Breast epithelium (tissue), 4 donors: ENCODE data around the gene EIF3L. TPM values are rescaled to one million over a fixed set of nuclear protein-coding genes. Genes with fewer than 3 reads are reported as not detected.

Source experiments
- DNase-seq, 2 donors: peaks; one replicate each; pipeline ENCODE4 v3.0.0-alpha.2; 2019; ENCODE audit warnings: low spot score in 2 of 2
- H3K27ac ChIP-seq, 2 donors: fragments of 200-600 bp; sonication (generic) in 1 of 2; one replicate each; pipeline ENCODE4 v1.5.1; 2016 to 2019; ENCODE audit warnings: mild to moderate bottlenecking in 1 of 2
- H3K27me3 ChIP-seq, 2 donors: fragments of 200-600 bp; sonication (generic) in 1 of 2; one replicate each; pipeline versions ENCODE4 v1.5.1 to v1.6.0; 2017 to 2019; ENCODE audit warnings: control low read depth in 1 of 2, mild to moderate bottlenecking in 1 of 2
- H3K36me3 ChIP-seq: fragments of 200-600 bp; one replicate; pipeline ENCODE4 v1.5.1; 2019
- H3K4me1 ChIP-seq, 2 donors: fragments of 200-600 bp; sonication (generic); one replicate each; pipeline ENCODE4 v1.5.1; 2016 to 2019; ENCODE audit warnings: control low read depth in 1 of 2
- H3K4me3 ChIP-seq, 3 donors: fragments of 200-600 bp; sonication (generic); 1 replicate in 2 of 3; 2 replicates in 1 of 3; pipeline ENCODE4 v1.5.1; 2016 to 2019; ENCODE audit warnings: mild to moderate bottlenecking in 3 of 3, moderate library complexity in 2 of 3
- H3K9me3 ChIP-seq, 2 donors: fragments of 200-600 bp; sonication (generic) in 1 of 2; one replicate each; pipeline ENCODE4 v1.5.1; 2016 to 2019; ENCODE audit warnings: control low read depth in 1 of 2
- POLR2A ChIP-seq: fragments of 450-650 bp; IDR thresholded peaks from one replicate; pipeline ENCODE4 v1.6.1; 2016; ENCODE audit warnings: antibody characterized with exemption, mild to moderate bottlenecking, moderate library complexity
- POLR2AphosphoS5 ChIP-seq, 3 donors: sonication (generic); formaldehyde crosslinking; IDR thresholded peaks; one replicate each; pipeline ENCODE4 v1.6.1; 2017; ENCODE audit warnings: antibody characterized with exemption in 3 of 3
- intact Hi-C: fragments of 100-400 bp; cut with DNase I; formaldehyde crosslinking; loops from one replicate; pipeline ENCODE4 v1.15.1; 2023; ENCODE audit warnings: low total_unique reads
- total RNA-seq, 3 donors: library from RNA; depleted of rRNA; stranded (reverse); fragments of >200 nt; gene quantifications; one replicate each; pipeline ENCODE4 v1.1.0, GENCODE V29; 2016
- TF ChIP-seq, protein P1 (sequence below), 3 donors: fragments of 450-650 bp; IDR thresholded peaks; one replicate each; pipeline ENCODE4 v1.5.1; 2016 to 2017; ENCODE audit warnings: antibody characterized with exemption in 3 of 3, mild to moderate bottlenecking in 3 of 3, moderate library complexity in 3 of 3

EIF3L gene
- total RNA-seq, 3 donors from 2014 or later, result 471 to 569 (median 490) TPM

DNA sequence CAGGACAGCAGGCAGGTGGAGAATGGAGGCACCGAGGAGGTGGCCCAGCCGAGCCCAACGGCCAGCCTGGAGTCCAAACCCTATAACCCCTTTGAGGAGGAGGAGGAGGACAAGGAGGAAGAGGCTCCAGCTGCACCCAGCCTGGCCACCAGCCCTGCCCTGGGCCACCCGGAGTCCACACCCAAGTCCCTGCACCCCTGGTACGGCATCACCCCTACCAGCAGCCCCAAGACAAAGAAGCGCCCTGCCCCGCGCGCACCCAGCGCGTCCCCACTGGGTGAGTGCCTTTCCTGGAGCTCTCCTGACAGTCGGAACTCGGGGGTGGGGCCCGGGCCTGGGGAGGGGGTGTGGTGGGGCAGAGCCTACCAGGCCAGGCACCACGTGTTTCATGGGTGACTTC is 76.5 kb downstream of the EIF3L start:
- intact Hi-C loops, result no loop called here
- Histone ChIP-seq H3K27me3 (no peaks in the 10 kb centered on the region), H3K4me1 (no peaks in the 10 kb centered on the region), H3K27ac (no peak overlapping the region), H3K36me3 (peaks cover 8% of the 10 kb centered on the region), H3K4me3 (no peak overlapping the region), H3K9me3 (no peaks in the 10 kb centered on the region)
- TF ChIP-seq POLR2AphosphoS5 (IDR thresholded peaks at IDR 0.05) (no peak), POLR2A (no peak)
- TF ChIP-seq, protein P1, sequence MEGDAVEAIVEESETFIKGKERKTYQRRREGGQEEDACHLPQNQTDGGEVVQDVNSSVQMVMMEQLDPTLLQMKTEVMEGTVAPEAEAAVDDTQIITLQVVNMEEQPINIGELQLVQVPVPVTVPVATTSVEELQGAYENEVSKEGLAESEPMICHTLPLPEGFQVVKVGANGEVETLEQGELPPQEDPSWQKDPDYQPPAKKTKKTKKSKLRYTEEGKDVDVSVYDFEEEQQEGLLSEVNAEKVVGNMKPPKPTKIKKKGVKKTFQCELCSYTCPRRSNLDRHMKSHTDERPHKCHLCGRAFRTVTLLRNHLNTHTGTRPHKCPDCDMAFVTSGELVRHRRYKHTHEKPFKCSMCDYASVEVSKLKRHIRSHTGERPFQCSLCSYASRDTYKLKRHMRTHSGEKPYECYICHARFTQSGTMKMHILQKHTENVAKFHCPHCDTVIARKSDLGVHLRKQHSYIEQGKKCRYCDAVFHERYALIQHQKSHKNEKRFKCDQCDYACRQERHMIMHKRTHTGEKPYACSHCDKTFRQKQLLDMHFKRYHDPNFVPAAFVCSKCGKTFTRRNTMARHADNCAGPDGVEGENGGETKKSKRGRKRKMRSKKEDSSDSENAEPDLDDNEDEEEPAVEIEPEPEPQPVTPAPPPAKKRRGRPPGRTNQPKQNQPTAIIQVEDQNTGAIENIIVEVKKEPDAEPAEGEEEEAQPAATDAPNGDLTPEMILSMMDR (IDR thresholded peaks at IDR 0.05), result no peak
- no peak for DNase-seq

- H3K27ac ChIP-seq, result no peak overlapping the region
- no peak for DNase-seq
- intact Hi-C loops, result no loop called here
- H3K4me1 ChIP-seq, result no peaks in the 10 kb centered on the region
- H3K9me3 ChIP-seq, result no peaks in the 10 kb centered on the region
- H3K4me3 ChIP-seq, result no peak overlapping the region
- TF ChIP-seq POLR2A (no peak), POLR2AphosphoS5 (IDR thresholded peaks at IDR 0.05) (no peak)
- TF ChIP-seq, protein P1 (IDR thresholded peaks at IDR 0.05), result no peak
- H3K27me3 ChIP-seq, result no peaks in the 10 kb centered on the region
- H3K36me3 ChIP-seq, result peaks cover 8% of the 10 kb centered on the region
These were observed 77.1 kb downstream of the EIF3L start for GRCh38 chr22:37926358-37926757.

GRCh38 chr22:37926771-37927636 is 77.8 kb downstream of the EIF3L start:
- Histone ChIP-seq H3K36me3 (peaks cover 1% of the 10 kb centered on the region), H3K4me1 (no peaks in the 10 kb centered on the region), H3K9me3 (no peaks in the 10 kb centered on the region), H3K27me3 (no peaks in the 10 kb centered on the region), H3K4me3 (no peak overlapping the region), H3K27ac (no peak overlapping the region)
- no peak for TF ChIP-seq POLR2A
- no peak for TF ChIP-seq POLR2AphosphoS5 (IDR thresholded peaks at IDR 0.05)
- TF ChIP-seq, protein P1 (IDR thresholded peaks at IDR 0.05), result no peak
- DNase-seq, result no peak
- intact Hi-C loops, result no loop called here

GRCh38 chr22:37927637-37927936 is 78.4 kb downstream of the EIF3L start:
- Histone ChIP-seq H3K9me3 (no peaks in the 10 kb centered on the region), H3K27ac (no peak overlapping the region), H3K4me1 (no peaks in the 10 kb centered on the region), H3K4me3 (no peak overlapping the region), H3K36me3 (no peaks in the 10 kb centered on the region), H3K27me3 (no peaks in the 10 kb centered on the region)
- intact Hi-C loops, result no loop called here
- no peak for DNase-seq
- TF ChIP-seq, protein P1 (IDR thresholded peaks at IDR 0.05), result no peak
- TF ChIP-seq POLR2A (no peak), POLR2AphosphoS5 (IDR thresholded peaks at IDR 0.05) (no peak)

- Histone ChIP-seq H3K9me3 (no peaks in the 10 kb centered on the region), H3K27me3 (no peaks in the 10 kb centered on the region), H3K4me3 (no peak overlapping the region), H3K36me3 (no peaks in the 10 kb centered on the region), H3K27ac (peak overlapping the region in 1 of 2 donors; percentile 15), H3K4me1 (peaks cover 8 to 13% of the 10 kb centered on the region in 2 donors)
- DNase-seq, result no peak
- TF ChIP-seq POLR2A (no peak), POLR2AphosphoS5 (IDR thresholded peaks at IDR 0.05) (no peak)
- TF ChIP-seq, protein P1 (IDR thresholded peaks at IDR 0.05), result no peak
- intact Hi-C loops, result no loop called here
These were observed 80.2 kb downstream of the EIF3L start for GRCh38 chr22:37929390-37929789.
